ENCODE data around the gene ARHGAP24.

The ARHGAP24 gene

GRCh38 chr4:85520765-85521749 is 46.1 kb downstream of the ARHGAP24 start:
- DNase-seq = no peak

- DNase-seq = no peak
Observed at GRCh38 chr4:85522277-85522676, 47.3 kb downstream of the ARHGAP24 start.

- no peak for DNase-seq
Observed at GRCh38 chr4:85522836-85523235, 47.9 kb downstream of the ARHGAP24 start.

DNA sequence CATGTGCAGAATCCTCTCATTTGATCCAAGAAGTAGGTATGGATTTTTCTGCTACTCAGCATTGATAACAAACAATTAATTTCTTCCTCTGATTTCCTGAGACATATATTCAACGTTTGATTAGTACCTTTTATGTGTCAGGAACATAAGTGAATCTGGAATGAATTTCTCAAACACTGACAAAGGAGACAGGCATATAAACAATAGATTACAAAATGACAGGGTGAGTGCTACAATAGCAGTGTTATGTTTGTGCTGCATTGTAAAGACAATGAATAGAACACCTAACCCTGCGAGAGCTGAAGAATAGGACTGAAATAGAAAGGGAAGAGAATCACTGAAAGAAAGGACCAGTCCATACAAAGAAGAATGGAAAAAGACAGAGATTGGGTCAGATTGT is 52.9 kb downstream of the ARHGAP24 start:
- DNase-seq = no peak

DNA sequence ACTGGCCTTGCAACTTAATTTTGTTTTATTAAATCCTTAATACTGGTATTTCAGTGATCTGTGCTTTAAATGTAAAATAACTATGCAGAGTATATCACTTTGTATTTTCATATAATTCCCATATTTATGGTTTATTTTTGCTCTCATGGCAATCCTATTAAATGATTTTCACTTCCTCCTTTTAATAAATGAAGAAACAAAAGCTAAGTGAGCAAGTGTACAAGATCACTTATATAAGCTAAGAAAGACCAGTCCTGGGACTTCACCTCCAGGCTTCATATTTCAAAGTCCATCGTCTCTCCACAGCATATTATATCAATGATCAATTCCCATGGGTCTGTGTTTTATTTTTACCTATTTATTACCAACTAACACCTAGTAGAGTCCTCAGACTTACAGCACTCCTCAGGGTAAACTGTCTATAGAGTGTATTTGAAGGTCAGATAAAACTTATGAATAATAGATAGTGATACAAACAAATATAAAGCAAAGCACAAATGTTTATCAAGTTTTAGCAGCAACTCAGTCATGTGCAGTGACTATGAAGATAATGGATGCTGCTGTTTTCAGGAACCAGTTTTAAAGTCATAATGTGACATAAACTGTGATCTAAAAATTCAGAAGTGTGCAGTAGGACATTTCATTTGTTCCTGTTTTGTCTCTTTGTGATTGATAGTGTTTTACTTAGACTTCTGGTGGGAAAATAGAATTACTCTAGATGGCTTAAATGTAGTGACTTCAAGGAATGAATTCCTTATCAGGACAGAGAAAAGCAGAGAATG is 56.8 kb downstream of the ARHGAP24 start:
- DNase-seq = no peak

DNA sequence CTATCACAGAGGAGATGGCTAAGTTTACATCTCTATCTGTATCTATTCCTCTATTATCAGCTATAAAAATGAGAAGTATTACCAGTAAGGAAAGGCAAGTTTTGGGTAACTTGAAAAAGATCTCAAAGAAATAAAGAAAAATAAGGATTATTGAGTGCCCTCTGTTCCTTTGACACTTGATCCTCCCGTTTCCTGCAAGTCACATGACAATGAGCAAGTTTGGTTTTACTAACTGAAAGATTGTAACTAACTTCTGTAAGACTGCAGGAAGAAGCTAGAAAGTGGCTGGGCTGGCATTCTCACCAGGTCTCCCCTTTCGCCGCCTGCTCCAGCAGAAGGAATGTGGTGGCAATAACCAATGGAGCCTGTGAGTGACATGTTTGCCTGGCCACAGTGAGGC is 59.2 kb downstream of the ARHGAP24 start:
- no peak for DNase-seq

DNA sequence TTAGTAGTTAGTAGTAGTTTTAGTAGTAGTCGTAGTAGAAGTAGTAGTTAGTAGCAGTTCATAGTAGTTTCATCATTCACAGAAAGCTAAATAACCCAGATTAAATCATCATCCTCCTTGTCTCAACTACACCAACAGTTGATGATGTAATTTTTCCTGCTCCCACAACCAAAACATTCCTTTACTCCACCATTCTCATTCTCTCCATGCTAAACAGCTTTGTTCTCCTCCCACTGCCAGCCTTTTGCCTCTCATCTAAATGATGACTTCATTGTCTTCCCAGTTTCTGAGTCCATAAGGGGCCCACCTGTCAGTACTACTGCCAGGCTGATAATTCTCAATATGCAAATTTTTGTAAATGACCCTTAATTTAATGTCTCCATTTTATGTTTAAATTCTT is 68.9 kb downstream of the ARHGAP24 start:
- no peak for DNase-seq

- no peak for DNase-seq
Observed at GRCh38 chr4:85544751-85545150, 69.8 kb downstream of the ARHGAP24 start.

DNA sequence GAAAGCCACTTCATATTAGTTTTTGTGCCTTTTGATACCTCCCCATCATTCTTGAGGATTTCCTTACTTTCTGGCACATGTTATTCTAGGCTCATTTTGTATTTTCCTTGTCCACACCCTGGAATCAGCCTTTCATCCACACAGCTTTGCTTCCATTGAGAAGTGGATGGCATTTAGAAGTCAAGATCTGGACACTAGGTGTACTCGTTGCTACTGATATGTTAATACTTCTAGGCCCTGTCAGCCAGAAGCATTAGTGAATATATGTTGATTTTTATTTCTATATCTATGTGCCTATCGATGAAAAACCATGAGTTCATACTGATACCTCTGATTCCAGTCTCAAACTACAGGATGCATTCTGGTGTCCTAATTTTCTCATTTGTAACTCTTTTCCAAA is 73.2 kb downstream of the ARHGAP24 start:
- DNase-seq = no peak

- no peak for DNase-seq
Observed at GRCh38 chr4:85548841-85549240, 73.9 kb downstream of the ARHGAP24 start.

DNA sequence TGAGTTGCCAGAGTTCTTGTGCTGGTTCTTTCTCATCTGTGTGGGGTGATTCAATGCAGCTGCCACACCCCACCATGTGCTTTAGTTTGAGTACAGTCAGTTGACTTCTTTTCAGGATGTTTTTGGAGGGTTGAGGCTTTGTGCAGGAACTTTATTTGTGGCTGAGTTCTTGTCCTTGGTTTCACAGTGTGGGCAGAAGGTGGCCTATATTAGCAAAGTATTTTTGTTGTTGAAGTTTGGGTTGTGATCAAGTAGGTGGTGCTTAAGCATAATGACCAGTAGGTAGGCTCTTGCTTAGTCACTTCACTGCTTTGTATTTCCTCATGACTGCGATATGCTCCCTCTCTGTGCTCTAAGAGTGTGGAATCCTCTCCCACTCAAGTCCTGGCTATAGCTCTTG is 80.3 kb downstream of the ARHGAP24 start:
- DNase-seq = no peak

DNA sequence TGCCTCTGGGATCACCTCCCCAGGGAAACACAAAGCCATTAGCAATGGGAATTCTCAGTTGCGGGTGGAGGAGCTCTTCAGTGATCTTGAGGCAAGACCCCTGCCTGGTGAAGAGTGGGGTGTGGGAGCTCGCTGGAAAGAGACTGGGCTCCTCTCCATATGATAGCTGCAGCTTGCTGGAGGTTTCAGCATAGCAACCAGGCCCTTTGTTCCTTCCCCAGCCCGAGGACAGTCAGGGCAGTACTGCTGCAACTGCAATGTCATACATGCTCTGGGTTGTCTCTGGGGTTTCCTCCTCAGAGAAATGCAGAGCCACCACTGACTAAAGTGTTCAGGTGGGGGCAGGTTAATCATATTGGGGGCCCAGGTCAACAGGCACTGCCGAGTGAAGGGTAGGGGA is 81.3 kb downstream of the ARHGAP24 start:
- DNase-seq = no peak

DNA sequence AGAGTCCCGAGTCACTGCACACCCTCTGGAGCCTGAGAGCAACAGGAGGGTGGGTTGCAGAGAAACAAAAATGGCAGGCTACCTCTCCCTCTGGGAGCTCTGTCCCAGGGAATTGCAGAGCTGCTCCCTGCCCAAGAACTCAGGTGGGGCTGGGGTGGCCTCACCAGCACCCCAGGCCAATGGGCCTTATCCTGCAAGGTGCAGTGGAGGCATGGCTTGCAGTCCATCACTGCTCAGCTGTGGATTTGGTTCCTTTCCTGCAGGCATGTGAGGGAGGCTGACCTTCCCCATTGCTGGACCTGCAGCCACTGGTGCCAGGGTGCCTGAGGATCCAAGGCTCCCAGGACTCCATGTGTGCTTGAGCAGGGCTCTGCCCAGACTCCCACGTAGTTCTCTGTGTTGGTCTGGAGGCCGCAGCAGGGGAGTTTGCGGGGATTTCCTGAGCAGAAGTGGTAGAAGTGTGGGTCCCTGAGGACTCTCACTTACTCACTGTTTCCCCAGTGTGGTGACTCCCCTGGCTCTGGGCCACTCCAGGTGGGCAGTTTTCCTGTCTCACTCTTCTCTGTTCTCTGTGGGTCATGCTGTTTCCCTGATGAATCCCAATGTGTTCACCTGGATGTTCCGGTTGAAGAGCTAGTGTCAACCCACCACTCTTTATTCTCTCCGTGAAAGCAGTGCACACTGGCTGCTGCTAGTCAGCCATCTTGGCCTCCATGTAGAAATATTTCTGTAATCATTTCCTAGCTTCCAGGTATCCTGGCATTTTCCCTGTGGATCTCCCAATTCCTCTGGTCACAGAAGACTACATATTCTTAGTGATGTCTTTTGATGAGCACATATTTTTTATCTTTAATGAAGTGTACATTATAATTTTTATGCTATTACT is 82.3 kb downstream of the ARHGAP24 start:
- DNase-seq = no peak

GRCh38 chr4:85565761-85566480 is 91.0 kb downstream of the ARHGAP24 start:
- no peak for DNase-seq

- DNase-seq = no peak
Observed at GRCh38 chr4:85569730-85570299, 94.9 kb downstream of the ARHGAP24 start.

- no peak for DNase-seq
Observed at GRCh38 chr4:85570388-85570787, 95.4 kb downstream of the ARHGAP24 start.

DNA sequence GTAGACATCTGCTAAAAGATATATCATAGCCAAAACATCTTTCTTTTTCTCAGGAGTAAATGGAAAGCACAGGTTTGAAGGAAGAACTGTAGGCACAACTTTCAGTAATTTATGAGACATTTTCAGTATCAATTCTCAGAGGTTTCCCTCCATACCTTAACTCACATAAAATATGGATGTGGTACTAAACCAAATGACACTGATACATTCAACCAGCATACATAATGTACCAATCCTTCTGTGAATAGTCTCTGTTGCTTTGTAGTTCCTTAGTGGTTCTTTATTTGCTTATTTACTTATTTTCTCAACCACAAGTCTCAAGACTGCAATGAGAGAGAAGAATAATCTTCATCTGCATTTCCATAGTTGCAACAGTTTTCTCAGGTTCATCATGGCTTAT is 96.1 kb downstream of the ARHGAP24 start:
- no peak for DNase-seq

DNA sequence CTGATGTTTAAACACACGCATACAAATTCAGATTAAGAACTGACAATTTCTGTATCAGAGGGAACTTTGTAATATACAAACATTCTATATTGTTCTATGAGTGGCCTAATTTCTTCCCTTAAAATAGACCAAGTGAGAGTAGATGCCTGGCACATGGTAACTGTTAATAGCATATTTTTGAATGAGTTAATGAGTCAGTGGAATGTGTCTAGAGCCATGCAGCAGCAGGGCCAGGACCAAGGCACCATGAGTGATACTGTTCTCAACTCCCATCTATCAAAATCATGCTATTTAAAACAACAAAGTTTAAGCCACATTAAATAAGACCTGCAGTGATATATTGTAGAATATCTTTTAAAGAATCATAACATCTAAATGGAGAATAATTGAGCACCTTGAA is 98.3 kb downstream of the ARHGAP24 start:
- DNase-seq = no peak

DNA sequence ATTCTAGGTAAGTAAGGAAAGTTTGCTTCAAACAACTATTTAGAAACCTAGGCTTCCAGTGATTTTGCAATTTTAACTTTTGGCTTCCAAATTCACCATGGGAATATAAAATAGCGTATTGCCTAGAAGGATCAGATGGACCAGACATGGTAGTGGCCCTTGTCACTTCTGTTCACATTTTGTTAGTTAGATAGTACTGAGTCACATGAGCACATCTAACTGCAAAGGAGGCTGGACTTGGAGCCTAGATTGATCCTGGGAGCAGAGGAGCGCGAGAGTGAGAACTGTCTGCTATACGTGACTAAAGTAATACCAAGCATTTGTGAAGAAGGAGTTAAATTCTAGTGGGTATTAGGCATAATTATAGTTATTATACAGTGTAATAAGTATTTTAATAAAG is 102.4 kb downstream of the ARHGAP24 start:
- no peak for DNase-seq

DNA sequence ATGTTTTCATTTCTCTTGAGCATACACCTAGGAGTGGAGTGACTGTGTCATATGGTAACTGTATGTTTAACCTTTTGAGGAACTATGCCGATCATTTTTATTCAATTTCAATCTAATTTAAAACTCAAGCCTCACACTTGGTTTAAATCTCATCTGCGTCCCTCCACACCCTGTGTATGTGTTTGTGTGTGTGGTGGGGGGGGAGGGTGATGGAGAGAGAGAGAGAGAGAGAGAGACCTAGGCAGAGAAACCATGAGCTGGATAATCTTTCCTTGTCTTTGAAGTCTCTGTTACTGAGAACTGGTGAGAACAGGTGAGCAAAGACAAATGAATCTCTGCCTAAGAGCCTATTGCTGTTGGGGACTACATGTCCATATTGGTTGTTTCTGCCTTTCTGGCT is 105.0 kb downstream of the ARHGAP24 start:
- DNase-seq = no peak

GRCh38 chr4:85580489-85580888 is 105.5 kb downstream of the ARHGAP24 start:
- no peak for DNase-seq

DNA sequence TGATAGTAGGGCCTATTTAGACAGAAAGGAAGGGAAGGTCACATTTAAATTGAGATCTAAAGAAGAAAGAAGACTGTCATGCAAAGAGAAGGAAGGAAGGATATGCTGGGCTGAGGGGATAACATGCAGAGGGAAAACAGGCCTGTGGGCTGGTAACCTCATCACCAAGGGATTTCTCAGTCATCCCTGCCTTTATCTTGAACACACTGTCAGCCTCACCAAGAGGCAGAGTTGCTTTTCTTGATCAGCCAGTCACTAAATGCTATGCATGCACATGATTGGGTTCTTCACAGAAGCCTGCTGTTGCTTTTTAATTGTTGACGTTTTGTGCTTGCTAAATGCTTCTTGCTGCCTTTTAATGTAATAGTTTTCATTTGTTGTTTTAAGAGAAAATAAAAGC is 113.0 kb downstream of the ARHGAP24 start:
- no peak for DNase-seq

All from activated T-cell treated with anti-CD3 and anti-CD28 coated beads, Interleukin-2, amount 50 U/mL, for 48 hours (primary cell).